Ectodermal cell (in vitro differentiated cells): ENCODE measurements around the gene VSNL1.

Experiments
- H3K27ac ChIP-seq: 2 replicates; pipeline ENCODE4 v1.7.0; 2013; ENCODE audit warnings: mild to moderate bottlenecking, low read depth, low read length; ENCODE audit not compliant: insufficient read depth, poor library complexity, severe bottlenecking
- H3K27me3 ChIP-seq: 2 replicates; pipeline ENCODE4 v1.7.0; 2013; ENCODE audit warnings: mild to moderate bottlenecking, low read length; ENCODE audit not compliant: insufficient read depth, control insufficient read depth, poor library complexity, severe bottlenecking
- H3K36me3 ChIP-seq: one replicate; pipeline ENCODE4 v1.7.0; 2013; ENCODE audit warnings: low read length; ENCODE audit not compliant: control insufficient read depth, insufficient read depth
- H3K4me1 ChIP-seq: one replicate; pipeline ENCODE4 v1.7.0; 2013; ENCODE audit warnings: low read length; ENCODE audit not compliant: control insufficient read depth, insufficient read depth
- H3K4me3 ChIP-seq: 2 replicates; pipeline ENCODE4 v1.7.0; 2013; ENCODE audit warnings: low read depth, low read length, control low read depth; ENCODE audit not compliant: insufficient read depth
- H3K9me3 ChIP-seq: 2 replicates; pipeline ENCODE4 v1.7.0; 2013; ENCODE audit warnings: mild to moderate bottlenecking, low read length, moderate library complexity; ENCODE audit not compliant: control insufficient read depth
- WGBS, 2 experiments: methylation state at CpG; one replicate each; pipeline ENCODE4 v1.1.7; 2013; ENCODE audit warnings: missing lambda C conversion rate in 2 of 2; 5-methylcytosine and 5-hydroxymethylcytosine counted together

The VSNL1 gene

GRCh38 chr2:17638196-17638743, 97.8 kb downstream of the VSNL1 start:
- H3K27me3 ChIP-seq, result no peaks in the 10 kb centered on the region
- 91 to 98% methylated on average over 7 of the region's 7 CpGs for WGBS, 2 experiments
- H3K9me3 ChIP-seq, result no peaks in the 10 kb centered on the region
- no peak overlapping the region for H3K4me3 ChIP-seq
- H3K4me1 ChIP-seq, result no peaks in the 10 kb centered on the region
- H3K27ac ChIP-seq, result no peak overlapping the region
- H3K36me3 ChIP-seq, result no peaks in the 10 kb centered on the region

- 100% methylated on average over 1 of the region's 2 CpGs for WGBS, 2 experiments
- Histone ChIP-seq H3K4me3 (no peak overlapping the region), H3K27me3 (no peaks in the 10 kb centered on the region), H3K27ac (no peak overlapping the region), H3K36me3 (no peaks in the 10 kb centered on the region), H3K4me1 (no peaks in the 10 kb centered on the region), H3K9me3 (no peaks in the 10 kb centered on the region)
These were observed 99.9 kb downstream of the VSNL1 start for GRCh38 chr2:17640406-17640805.

- Histone ChIP-seq H3K36me3 (no peaks in the 10 kb centered on the region), H3K4me1 (no peaks in the 10 kb centered on the region), H3K27me3 (no peaks in the 10 kb centered on the region), H3K4me3 (no peak overlapping the region), H3K27ac (no peak overlapping the region), H3K9me3 (no peaks in the 10 kb centered on the region)
- 92 to 94% methylated on average over 6 of the region's 6 CpGs for WGBS, 2 experiments
These were observed 102.6 kb downstream of the VSNL1 start for GRCh38 chr2:17643031-17643615.

GRCh38 chr2:17644997-17645720, 104.7 kb downstream of the VSNL1 start:
- Histone ChIP-seq H3K27ac (peak overlapping the region; percentile 38), H3K4me3 (no peak overlapping the region), H3K36me3 (peaks cover 5% of the 10 kb centered on the region), H3K4me1 (no peaks in the 10 kb centered on the region), H3K9me3 (no peaks in the 10 kb centered on the region), H3K27me3 (no peaks in the 10 kb centered on the region)
- WGBS, 2 experiments, result 90 to 93% methylated on average over 4 of the region's 4 CpGs

- Histone ChIP-seq H3K9me3 (no peaks in the 10 kb centered on the region), H3K27ac (no peak overlapping the region), H3K4me3 (no peak overlapping the region), H3K4me1 (no peaks in the 10 kb centered on the region), H3K27me3 (no peaks in the 10 kb centered on the region), H3K36me3 (peaks cover 5% of the 10 kb centered on the region)
- WGBS, 2 experiments, result 21 to 22% methylated on average over 3 of the region's 3 CpGs
These were observed 105.6 kb downstream of the VSNL1 start for GRCh38 chr2:17646081-17646554.

- peaks cover 5% of the 10 kb centered on the region for H3K36me3 ChIP-seq
- no peaks in the 10 kb centered on the region for H3K9me3 ChIP-seq
- no peaks in the 10 kb centered on the region for H3K27me3 ChIP-seq
- 90 to 93% methylated on average over 5 of the region's 5 CpGs for WGBS, 2 experiments
- no peaks in the 10 kb centered on the region for H3K4me1 ChIP-seq
- no peak overlapping the region for H3K4me3 ChIP-seq
- H3K27ac ChIP-seq, result no peak overlapping the region
These were observed 106.6 kb downstream of the VSNL1 start for GRCh38 chr2:17646838-17647701.

GRCh38 chr2:17648581-17648980, 108.1 kb downstream of the VSNL1 start:
- H3K27ac ChIP-seq, result no peak overlapping the region
- H3K9me3 ChIP-seq, result no peaks in the 10 kb centered on the region
- 87 to 97% methylated on average over 1 of the region's 1 CpG for WGBS, 2 experiments
- peaks cover 5% of the 10 kb centered on the region for H3K36me3 ChIP-seq
- H3K4me3 ChIP-seq, result no peak overlapping the region
- no peaks in the 10 kb centered on the region for H3K4me1 ChIP-seq
- no peaks in the 10 kb centered on the region for H3K27me3 ChIP-seq

- Histone ChIP-seq H3K36me3 (peaks cover 5% of the 10 kb centered on the region), H3K4me1 (no peaks in the 10 kb centered on the region), H3K27ac (no peak overlapping the region), H3K27me3 (no peaks in the 10 kb centered on the region), H3K4me3 (no peak overlapping the region), H3K9me3 (no peaks in the 10 kb centered on the region)
- WGBS, 2 experiments, result 95 to 96% methylated on average over 11 of the region's 11 CpGs
These were observed 108.5 kb downstream of the VSNL1 start for GRCh38 chr2:17649026-17649425.

GRCh38 chr2:17652681-17653394, 112.3 kb downstream of the VSNL1 start:
- no peaks in the 10 kb centered on the region for H3K4me1 ChIP-seq
- 83 to 84% methylated on average over 9 of the region's 9 CpGs for WGBS, 2 experiments
- peaks cover 5% of the 10 kb centered on the region for H3K36me3 ChIP-seq
- H3K27ac ChIP-seq, result no peak overlapping the region
- H3K27me3 ChIP-seq, result no peaks in the 10 kb centered on the region
- H3K4me3 ChIP-seq, result no peak overlapping the region
- H3K9me3 ChIP-seq, result no peaks in the 10 kb centered on the region
